ENCODE results near the gene ZNF284. TPM values are rescaled to one million over a fixed set of nuclear protein-coding genes. Genes with fewer than 3 reads are reported as not detected.
A peak's percentile ranks its signal among the peaks of the same experiment; 100 is the strongest.
"Not testable (repeated sequence)": the region's sequence is repeated elsewhere in the genome, so short reads cannot be mapped to it uniquely, and the experiment has no call there.

The ZNF284 gene
- total RNA-seq, 1 donor from 2014 or later = 2.4 TPM

DNA sequence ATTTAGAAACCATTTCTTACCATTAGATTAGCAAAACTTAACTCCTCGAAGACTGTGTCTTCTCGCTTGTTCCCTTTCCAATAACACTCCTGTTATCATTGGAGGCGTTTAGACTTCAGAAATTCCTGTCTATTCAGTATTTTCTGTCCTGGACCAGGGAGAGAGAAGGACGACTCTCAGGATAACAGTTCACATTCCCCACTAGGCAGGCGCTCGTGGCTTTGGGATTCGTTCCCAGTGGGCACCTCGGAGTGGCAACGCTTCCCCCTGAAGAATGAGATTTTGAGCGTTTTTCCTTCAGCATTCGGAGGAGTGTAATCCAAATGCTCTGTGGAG, 40.8 kb downstream of the ZNF284 start:
- FAIRE-seq = no peak
- TF ChIP-seq, protein P1, sequence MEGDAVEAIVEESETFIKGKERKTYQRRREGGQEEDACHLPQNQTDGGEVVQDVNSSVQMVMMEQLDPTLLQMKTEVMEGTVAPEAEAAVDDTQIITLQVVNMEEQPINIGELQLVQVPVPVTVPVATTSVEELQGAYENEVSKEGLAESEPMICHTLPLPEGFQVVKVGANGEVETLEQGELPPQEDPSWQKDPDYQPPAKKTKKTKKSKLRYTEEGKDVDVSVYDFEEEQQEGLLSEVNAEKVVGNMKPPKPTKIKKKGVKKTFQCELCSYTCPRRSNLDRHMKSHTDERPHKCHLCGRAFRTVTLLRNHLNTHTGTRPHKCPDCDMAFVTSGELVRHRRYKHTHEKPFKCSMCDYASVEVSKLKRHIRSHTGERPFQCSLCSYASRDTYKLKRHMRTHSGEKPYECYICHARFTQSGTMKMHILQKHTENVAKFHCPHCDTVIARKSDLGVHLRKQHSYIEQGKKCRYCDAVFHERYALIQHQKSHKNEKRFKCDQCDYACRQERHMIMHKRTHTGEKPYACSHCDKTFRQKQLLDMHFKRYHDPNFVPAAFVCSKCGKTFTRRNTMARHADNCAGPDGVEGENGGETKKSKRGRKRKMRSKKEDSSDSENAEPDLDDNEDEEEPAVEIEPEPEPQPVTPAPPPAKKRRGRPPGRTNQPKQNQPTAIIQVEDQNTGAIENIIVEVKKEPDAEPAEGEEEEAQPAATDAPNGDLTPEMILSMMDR (IDR thresholded peaks at IDR 0.05; ENCODE audit: insufficient read depth, low read length, severe bottlenecking) = no peak
- no peak for DNase-seq (ENCODE audit: low read depth)
- H3K36me3 ChIP-seq (ENCODE audit: control insufficient read depth, insufficient read depth, low read length) = peaks cover 6% of the 10 kb centered on the region
- no peaks in the 10 kb centered on the region for H3K27me3 ChIP-seq (ENCODE audit: control insufficient read depth, insufficient read depth, low read length)
- peak overlapping the region; percentile 56 for H3K4me3 ChIP-seq (ENCODE audit: low read depth, low read length)

DNA sequence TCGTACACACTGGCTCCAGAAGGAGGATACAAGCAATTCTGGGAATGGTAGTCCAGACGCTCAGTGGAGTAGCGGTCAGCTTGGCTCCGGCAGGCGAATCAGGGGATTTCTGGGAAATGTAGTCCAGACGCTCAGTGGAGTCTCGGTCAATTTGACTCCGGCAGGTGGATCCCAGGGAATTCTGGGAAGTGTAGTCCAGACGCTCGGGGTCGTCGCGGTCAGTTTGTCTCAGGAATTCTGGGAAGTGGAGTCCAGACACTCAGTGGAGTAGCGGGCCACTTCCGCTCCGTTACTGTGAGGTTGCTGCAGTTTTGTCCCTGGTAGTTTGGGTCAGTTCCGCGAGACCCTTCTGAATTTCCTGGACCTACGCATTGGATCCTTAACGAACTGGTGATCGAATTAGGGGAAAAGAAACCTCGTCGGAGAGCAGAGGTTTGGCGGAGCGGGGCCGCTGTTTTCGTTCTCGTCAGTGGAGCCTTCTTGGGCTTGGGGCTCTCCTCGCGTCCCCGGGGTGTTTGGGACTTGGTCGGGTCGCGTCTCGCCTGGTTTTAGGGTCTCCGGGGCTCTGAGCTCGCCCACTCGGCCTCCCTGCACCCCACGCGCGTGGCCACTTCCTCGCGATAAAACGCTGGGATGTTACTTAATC, 41.3 kb downstream of the ZNF284 start, which contains the start of gene ZNF225:
Gene ZNF225 (plus strand): TSS at position 262 of the 646 bp plus-strand sequence. CDS start 2,429 bp downstream, outside the sequence.
- FAIRE-seq (no peak), DNase-seq (ENCODE audit: low read depth) (peak; percentile 97)
- no peaks in the 10 kb centered on the region for H3K27me3 ChIP-seq (ENCODE audit: control insufficient read depth, insufficient read depth, low read length)
- peaks cover 6% of the 10 kb centered on the region for H3K36me3 ChIP-seq (ENCODE audit: control insufficient read depth, insufficient read depth, low read length)
- TF ChIP-seq, protein P1 (IDR thresholded peaks at IDR 0.05; ENCODE audit: insufficient read depth, low read length, severe bottlenecking) = no peak
- peak within 1 kb of the TSS; percentile 56 for H3K4me3 ChIP-seq (ENCODE audit: low read depth, low read length)

DNA sequence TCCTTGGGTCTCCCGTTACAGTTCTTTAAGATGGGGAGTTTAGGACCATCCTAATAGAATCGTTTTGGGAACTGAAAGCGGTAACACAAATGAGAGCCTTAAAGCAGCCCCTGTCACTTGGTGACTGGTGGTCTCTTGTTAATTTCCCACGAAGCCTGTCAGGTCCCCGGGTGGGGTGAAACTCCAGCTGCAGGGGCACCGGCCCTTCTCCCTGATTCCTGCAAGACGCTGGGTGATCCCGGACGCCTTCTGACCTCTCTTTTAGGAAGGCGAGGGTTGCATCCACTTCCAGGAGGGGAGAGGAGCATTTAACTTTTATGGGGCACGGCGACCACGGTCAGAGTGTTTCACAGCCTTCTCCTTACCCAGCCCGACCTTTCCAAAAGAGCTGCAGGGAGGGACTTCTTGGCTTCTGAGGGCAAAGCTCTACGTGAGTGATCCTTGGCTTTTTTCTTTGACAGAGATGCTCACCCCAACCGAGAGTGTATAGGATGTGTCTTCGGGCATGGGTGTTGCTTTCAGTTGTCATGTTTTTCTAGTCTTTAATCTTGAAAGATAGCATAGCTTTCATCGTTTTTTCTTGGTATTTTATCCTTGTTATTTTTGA, 41.9 kb downstream of the ZNF284 start:
- no peak for FAIRE-seq
- H3K36me3 ChIP-seq (ENCODE audit: control insufficient read depth, insufficient read depth, low read length) = peaks cover 8% of the 10 kb centered on the region
- peak; percentile 1 for DNase-seq (ENCODE audit: low read depth)
- TF ChIP-seq, protein P1 (IDR thresholded peaks at IDR 0.05; ENCODE audit: insufficient read depth, low read length, severe bottlenecking) = no peak
- no peaks in the 10 kb centered on the region for H3K27me3 ChIP-seq (ENCODE audit: control insufficient read depth, insufficient read depth, low read length)
- peak overlapping the region; percentile 56 for H3K4me3 ChIP-seq (ENCODE audit: low read depth, low read length)

DNA sequence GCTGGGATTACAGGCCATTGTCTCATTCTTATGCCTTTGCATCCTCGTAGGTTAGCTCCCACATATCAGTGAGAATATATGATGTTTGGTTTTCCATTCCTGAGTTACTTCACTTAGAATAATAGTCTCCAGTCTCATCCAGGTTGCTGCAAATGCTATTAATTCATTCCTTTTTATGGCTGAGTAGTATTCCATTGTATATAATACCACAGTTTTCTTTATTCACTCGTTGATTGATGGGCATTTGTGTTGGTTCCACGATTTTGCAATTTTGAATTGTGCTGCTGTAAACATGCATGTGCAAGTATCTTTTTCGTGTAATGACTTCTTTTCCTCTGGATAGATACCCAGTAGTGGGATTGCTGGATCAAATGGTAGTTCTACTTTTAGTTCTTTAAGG, 49.2 kb downstream of the ZNF284 start:
- FAIRE-seq; H3K4me3 ChIP-seq (ENCODE audit: low read depth, low read length); DNase-seq (ENCODE audit: low read depth); H3K36me3 ChIP-seq (ENCODE audit: control insufficient read depth, insufficient read depth, low read length); H3K27me3 ChIP-seq (ENCODE audit: control insufficient read depth, insufficient read depth, low read length): not testable (repeated sequence)

DNA sequence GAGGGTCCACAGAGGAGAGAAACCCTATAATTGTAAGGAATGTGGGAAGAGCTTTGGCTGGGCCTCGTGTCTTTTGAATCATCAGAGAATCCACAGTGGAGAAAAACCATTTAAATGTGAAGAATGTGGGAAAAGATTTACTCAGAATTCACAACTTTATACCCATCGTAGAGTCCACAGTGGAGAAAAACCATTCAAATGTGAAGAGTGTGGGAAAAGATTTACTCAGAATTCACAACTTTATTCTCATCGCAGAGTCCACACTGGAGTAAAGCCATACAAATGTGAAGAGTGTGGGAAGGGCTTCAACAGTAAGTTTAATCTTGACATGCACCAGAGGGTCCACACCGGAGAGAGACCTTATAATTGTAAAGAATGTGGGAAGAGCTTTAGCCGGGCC, 60.0 kb downstream of the ZNF284 start:
- Histone ChIP-seq H3K4me3 (ENCODE audit: low read depth, low read length) (no peak overlapping the region), H3K36me3 (ENCODE audit: control insufficient read depth, insufficient read depth, low read length) (peaks cover 5% of the 10 kb centered on the region), H3K27me3 (ENCODE audit: control insufficient read depth, insufficient read depth, low read length) (no peaks in the 10 kb centered on the region)
- no peak for FAIRE-seq
- TF ChIP-seq, protein P1 (IDR thresholded peaks at IDR 0.05; ENCODE audit: insufficient read depth, low read length, severe bottlenecking) = no peak
- DNase-seq (ENCODE audit: low read depth) = no peak

Other genes with a start within 250 kb of the ZNF284 start
- gene ZNF283, start 244.8 kb upstream of the ZNF284 start, total RNA-seq = 9.1 and 12.4 TPM in 2 replicates
- 1.3 and 2.0 TPM in 2 replicates for gene ZNF404, start 188.2 kb upstream of the ZNF284 start, total RNA-seq
- 11.8 and 13.7 TPM in 2 replicates for gene ZNF45, start 136.9 kb upstream of the ZNF284 start, total RNA-seq
- gene ZNF221, start 120.9 kb upstream of the ZNF284 start, total RNA-seq = 4.7 and 6.1 TPM in 2 replicates
- gene ZNF155, start 88.0 kb upstream of the ZNF284 start, total RNA-seq = 8.6 and 9.7 TPM in 2 replicates
- 3.9 and 4.0 TPM in 2 replicates for gene ZNF230, start 69.2 kb upstream of the ZNF284 start, total RNA-seq
- 8.2 and 8.7 TPM in 2 replicates for gene ZNF222, start 46.8 kb upstream of the ZNF284 start, total RNA-seq
- gene ZNF223, start 20.1 kb upstream of the ZNF284 start, total RNA-seq = 5.8 and 6.1 TPM in 2 replicates
- gene ZNF224, start 22.2 kb downstream of the ZNF284 start, total RNA-seq = 24.5 and 27.0 TPM in 2 replicates
- 4.2 TPM in 2 replicates for gene ZNF225, start 41.2 kb downstream of the ZNF284 start, total RNA-seq
- gene ZNF234, start 69.4 kb downstream of the ZNF284 start, total RNA-seq = 6.9 and 9.0 TPM in 2 replicates
- gene ZNF226, start 92.9 kb downstream of the ZNF284 start, total RNA-seq = 14.0 and 16.5 TPM in 2 replicates
- 13.8 and 15.8 TPM in 2 replicates for gene ZNF227, start 140.4 kb downstream of the ZNF284 start, total RNA-seq
- under 0.01 and 0.38 TPM in 2 replicates for gene ZNF233, start 187.7 kb downstream of the ZNF284 start, total RNA-seq
- gene ZNF235, start 232.9 kb downstream of the ZNF284 start, total RNA-seq = 4.7 and 6.1 TPM in 2 replicates

Measured in bronchial epithelial cell (primary cell).